ENCODE results near the gene PAGR1.

DNA sequence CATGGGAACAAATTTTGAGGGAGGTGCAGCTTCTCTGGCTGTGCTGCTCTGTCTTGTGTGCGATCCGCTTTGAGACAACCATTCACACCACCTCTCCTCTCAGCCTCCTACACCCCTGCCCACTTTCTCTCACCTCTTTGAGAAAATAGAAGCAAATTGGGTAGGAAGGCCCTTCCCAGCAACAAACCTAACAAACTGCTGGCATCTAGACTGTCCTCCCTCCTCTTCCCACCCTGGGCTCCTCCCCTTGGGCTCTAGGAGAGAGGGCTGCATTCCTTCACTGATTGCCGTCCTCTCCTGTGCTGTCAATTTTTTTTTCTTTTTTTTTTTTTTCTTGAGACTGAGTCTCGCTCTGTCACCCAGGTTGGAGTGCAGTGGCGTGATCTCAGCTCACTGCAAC is 33.6 kb downstream of the PAGR1 start:
- TF ChIP-seq KAT7 (CRISPR knock-in tag; IDR thresholded peaks at IDR 0.05; ENCODE audit: borderline replicate concordance) = no peak
- TF ChIP-seq, protein P1, sequence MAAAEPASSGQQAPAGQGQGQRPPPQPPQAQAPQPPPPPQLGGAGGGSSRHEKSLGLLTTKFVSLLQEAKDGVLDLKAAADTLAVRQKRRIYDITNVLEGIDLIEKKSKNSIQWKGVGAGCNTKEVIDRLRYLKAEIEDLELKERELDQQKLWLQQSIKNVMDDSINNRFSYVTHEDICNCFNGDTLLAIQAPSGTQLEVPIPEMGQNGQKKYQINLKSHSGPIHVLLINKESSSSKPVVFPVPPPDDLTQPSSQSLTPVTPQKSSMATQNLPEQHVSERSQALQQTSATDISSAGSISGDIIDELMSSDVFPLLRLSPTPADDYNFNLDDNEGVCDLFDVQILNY (CRISPR knock-in tag; IDR thresholded peaks at IDR 0.05) = no peak
- TF ChIP-seq, protein P2, sequence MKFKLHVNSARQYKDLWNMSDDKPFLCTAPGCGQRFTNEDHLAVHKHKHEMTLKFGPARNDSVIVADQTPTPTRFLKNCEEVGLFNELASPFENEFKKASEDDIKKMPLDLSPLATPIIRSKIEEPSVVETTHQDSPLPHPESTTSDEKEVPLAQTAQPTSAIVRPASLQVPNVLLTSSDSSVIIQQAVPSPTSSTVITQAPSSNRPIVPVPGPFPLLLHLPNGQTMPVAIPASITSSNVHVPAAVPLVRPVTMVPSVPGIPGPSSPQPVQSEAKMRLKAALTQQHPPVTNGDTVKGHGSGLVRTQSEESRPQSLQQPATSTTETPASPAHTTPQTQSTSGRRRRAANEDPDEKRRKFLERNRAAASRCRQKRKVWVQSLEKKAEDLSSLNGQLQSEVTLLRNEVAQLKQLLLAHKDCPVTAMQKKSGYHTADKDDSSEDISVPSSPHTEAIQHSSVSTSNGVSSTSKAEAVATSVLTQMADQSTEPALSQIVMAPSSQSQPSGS (CRISPR knock-in tag; IDR thresholded peaks at IDR 0.05; ENCODE audit: borderline replicate concordance, low read depth) = no peak
- TF ChIP-seq, protein P3, sequence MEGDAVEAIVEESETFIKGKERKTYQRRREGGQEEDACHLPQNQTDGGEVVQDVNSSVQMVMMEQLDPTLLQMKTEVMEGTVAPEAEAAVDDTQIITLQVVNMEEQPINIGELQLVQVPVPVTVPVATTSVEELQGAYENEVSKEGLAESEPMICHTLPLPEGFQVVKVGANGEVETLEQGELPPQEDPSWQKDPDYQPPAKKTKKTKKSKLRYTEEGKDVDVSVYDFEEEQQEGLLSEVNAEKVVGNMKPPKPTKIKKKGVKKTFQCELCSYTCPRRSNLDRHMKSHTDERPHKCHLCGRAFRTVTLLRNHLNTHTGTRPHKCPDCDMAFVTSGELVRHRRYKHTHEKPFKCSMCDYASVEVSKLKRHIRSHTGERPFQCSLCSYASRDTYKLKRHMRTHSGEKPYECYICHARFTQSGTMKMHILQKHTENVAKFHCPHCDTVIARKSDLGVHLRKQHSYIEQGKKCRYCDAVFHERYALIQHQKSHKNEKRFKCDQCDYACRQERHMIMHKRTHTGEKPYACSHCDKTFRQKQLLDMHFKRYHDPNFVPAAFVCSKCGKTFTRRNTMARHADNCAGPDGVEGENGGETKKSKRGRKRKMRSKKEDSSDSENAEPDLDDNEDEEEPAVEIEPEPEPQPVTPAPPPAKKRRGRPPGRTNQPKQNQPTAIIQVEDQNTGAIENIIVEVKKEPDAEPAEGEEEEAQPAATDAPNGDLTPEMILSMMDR (IDR thresholded peaks at IDR 0.05) = no peak
- no peak for TF ChIP-seq CBFB (CRISPR knock-in tag; IDR thresholded peaks at IDR 0.05; ENCODE audit: low read depth)
- TF ChIP-seq ZNF121 (CRISPR knock-in tag; IDR thresholded peaks at IDR 0.05) = no peak
- no peak for TF ChIP-seq PRRX2 (CRISPR knock-in tag; IDR thresholded peaks at IDR 0.05)
- TF ChIP-seq, protein P4, sequence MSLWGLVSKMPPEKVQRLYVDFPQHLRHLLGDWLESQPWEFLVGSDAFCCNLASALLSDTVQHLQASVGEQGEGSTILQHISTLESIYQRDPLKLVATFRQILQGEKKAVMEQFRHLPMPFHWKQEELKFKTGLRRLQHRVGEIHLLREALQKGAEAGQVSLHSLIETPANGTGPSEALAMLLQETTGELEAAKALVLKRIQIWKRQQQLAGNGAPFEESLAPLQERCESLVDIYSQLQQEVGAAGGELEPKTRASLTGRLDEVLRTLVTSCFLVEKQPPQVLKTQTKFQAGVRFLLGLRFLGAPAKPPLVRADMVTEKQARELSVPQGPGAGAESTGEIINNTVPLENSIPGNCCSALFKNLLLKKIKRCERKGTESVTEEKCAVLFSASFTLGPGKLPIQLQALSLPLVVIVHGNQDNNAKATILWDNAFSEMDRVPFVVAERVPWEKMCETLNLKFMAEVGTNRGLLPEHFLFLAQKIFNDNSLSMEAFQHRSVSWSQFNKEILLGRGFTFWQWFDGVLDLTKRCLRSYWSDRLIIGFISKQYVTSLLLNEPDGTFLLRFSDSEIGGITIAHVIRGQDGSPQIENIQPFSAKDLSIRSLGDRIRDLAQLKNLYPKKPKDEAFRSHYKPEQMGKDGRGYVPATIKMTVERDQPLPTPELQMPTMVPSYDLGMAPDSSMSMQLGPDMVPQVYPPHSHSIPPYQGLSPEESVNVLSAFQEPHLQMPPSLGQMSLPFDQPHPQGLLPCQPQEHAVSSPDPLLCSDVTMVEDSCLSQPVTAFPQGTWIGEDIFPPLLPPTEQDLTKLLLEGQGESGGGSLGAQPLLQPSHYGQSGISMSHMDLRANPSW (CRISPR knock-in tag; conservative IDR thresholded peaks at IDR 0.05; ENCODE audit: low read depth) = no peak
- TF ChIP-seq EMX1 (CRISPR knock-in tag; IDR thresholded peaks at IDR 0.05) = no peak
- TF ChIP-seq, protein P5, sequence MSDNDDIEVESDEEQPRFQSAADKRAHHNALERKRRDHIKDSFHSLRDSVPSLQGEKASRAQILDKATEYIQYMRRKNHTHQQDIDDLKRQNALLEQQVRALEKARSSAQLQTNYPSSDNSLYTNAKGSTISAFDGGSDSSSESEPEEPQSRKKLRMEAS (CRISPR knock-in tag; IDR thresholded peaks at IDR 0.05) = no peak
- TF ChIP-seq TCF7 (CRISPR knock-in tag; IDR thresholded peaks at IDR 0.05; ENCODE audit: low read depth) = no peak
- no peak for TF ChIP-seq CREB1 (CRISPR knock-in tag; IDR thresholded peaks at IDR 0.05)
- TF ChIP-seq ZNF317 (CRISPR knock-in tag; IDR thresholded peaks at IDR 0.05; ENCODE audit: borderline replicate concordance, low read depth) = no peak
